ENCODE data around the gene MED15.

MED15 gene

GRCh38 chr22:20510811-20511577 lies 3.6 kb downstream of the MED15 start:
- no peak for DNase-seq (ENCODE audit: low spot score)

GRCh38 chr22:20511578-20512229 lies 4.3 kb downstream of the MED15 start:
- DNase-seq (ENCODE audit: low spot score), result no peak

GRCh38 chr22:20514658-20515406 lies 7.4 kb downstream of the MED15 start:
- DNase-seq (ENCODE audit: low spot score), result no peak

GRCh38 chr22:20516399-20516798 lies 9.0 kb downstream of the MED15 start:
- no peak for DNase-seq (ENCODE audit: low spot score)

GRCh38 chr22:20517422-20517821 lies 10.0 kb downstream of the MED15 start:
- DNase-seq (ENCODE audit: low spot score), result no peak

GRCh38 chr22:20517841-20518592 lies 10.6 kb downstream of the MED15 start:
- no peak for DNase-seq (ENCODE audit: low spot score)

GRCh38 chr22:20519558-20519957 lies 12.1 kb downstream of the MED15 start:
- DNase-seq (ENCODE audit: low spot score), result no peak

- DNase-seq (ENCODE audit: low spot score), result no peak
Observed at GRCh38 chr22:20520093-20520511, 12.7 kb downstream of the MED15 start.

- no peak for DNase-seq (ENCODE audit: low spot score)
Observed at GRCh38 chr22:20522134-20523004, 15.0 kb downstream of the MED15 start.

GRCh38 chr22:20523086-20523983 lies 15.9 kb downstream of the MED15 start:
- no peak for DNase-seq (ENCODE audit: low spot score)

GRCh38 chr22:20524004-20524481 lies 16.6 kb downstream of the MED15 start:
- no peak for DNase-seq (ENCODE audit: low spot score)

- DNase-seq (ENCODE audit: low spot score), result no peak
Observed at GRCh38 chr22:20525048-20525447, 17.6 kb downstream of the MED15 start.

- DNase-seq (ENCODE audit: low spot score), result no peak
Observed at GRCh38 chr22:20526305-20526627, 18.9 kb downstream of the MED15 start.

GRCh38 chr22:20526628-20527355 lies 19.4 kb downstream of the MED15 start:
- DNase-seq (ENCODE audit: low spot score), result no peak

- no peak for DNase-seq (ENCODE audit: low spot score)
Observed at GRCh38 chr22:20528405-20528978, 21.1 kb downstream of the MED15 start.

- DNase-seq (ENCODE audit: low spot score), result no peak
Observed at GRCh38 chr22:20530368-20531153, 23.2 kb downstream of the MED15 start.

- no peak for DNase-seq (ENCODE audit: low spot score)
Observed at GRCh38 chr22:20531154-20531403, 23.7 kb downstream of the MED15 start.

- DNase-seq (ENCODE audit: low spot score), result peak; percentile 75
Observed at GRCh38 chr22:20531404-20532201, 24.2 kb downstream of the MED15 start.

All from Ammon's horn (tissue), 1 donor.